H54 (cell line): Measurements from ENCODE around the gene CCDC18.
A peak's percentile ranks its signal among the peaks of the same experiment; 100 is the strongest.
"Not testable (repeated sequence)": the region's sequence is repeated elsewhere in the genome, so short reads cannot be mapped to it uniquely, and the experiment has no call there.

ENCODE experiments used
- DNase-seq: peaks from one replicate; pipeline ENCODE4 v3.0.0; 2011; ENCODE audit warnings: low spot score, mixed read lengths; ENCODE audit not compliant: insufficient read length
- FAIRE-seq: peaks from 3 replicates; lab custom pipeline; 2011; peaks lifted over from hg19 to GRCh38; lab: Jason Lieb, UNC
- POLR2A ChIP-seq: IDR thresholded peaks from 2 replicates; pipeline ENCODE4 v1.6.1; 2011; ENCODE audit warnings: low read depth, mild to moderate bottlenecking, low read length

Gene CCDC18

GRCh38 chr1:93239863-93240262 is 59.3 kb downstream of the CCDC18 start:
- FAIRE-seq (no peak), DNase-seq (no peak)

GRCh38 chr1:93243233-93243632 is 62.7 kb downstream of the CCDC18 start:
- DNase-seq, FAIRE-seq: not testable (repeated sequence)

More at GRCh38 chr1:93239863-93240262, 59.3 kb downstream of the CCDC18 start:
- no peak for TF ChIP-seq POLR2A

- TF ChIP-seq POLR2A = no peak
- DNase-seq (no peak), FAIRE-seq (no peak)
These were observed 64.0 kb downstream of the CCDC18 start for GRCh38 chr1:93244298-93245069.

GRCh38 chr1:93251966-93252365 is 71.4 kb downstream of the CCDC18 start:
- DNase-seq (no peak), FAIRE-seq (no peak)
- no peak for TF ChIP-seq POLR2A

- no peak for TF ChIP-seq POLR2A
- no peak for DNase-seq
- FAIRE-seq = no peak
These were observed 72.1 kb downstream of the CCDC18 start for GRCh38 chr1:93252598-93252997.

GRCh38 chr1:93253516-93253915 is 73.0 kb downstream of the CCDC18 start:
- DNase-seq (no peak), FAIRE-seq (no peak)
- TF ChIP-seq POLR2A = no peak

- peak; percentile 40 for DNase-seq
- no peak for TF ChIP-seq POLR2A
- peak; percentile 90 for FAIRE-seq
These were observed 74.9 kb downstream of the CCDC18 start for GRCh38 chr1:93255222-93256079.

- FAIRE-seq (no peak), DNase-seq (no peak)
- no peak for TF ChIP-seq POLR2A
These were observed 75.9 kb downstream of the CCDC18 start for GRCh38 chr1:93256433-93256832.

- TF ChIP-seq POLR2A = no peak
- FAIRE-seq = no peak
- DNase-seq = no peak
These were observed 77.4 kb downstream of the CCDC18 start for GRCh38 chr1:93257889-93258288.

- FAIRE-seq, DNase-seq: not testable (repeated sequence)
These were observed 80.2 kb downstream of the CCDC18 start for GRCh38 chr1:93260726-93261125.

GRCh38 chr1:93262645-93263044 is 82.1 kb downstream of the CCDC18 start:
- no peak for TF ChIP-seq POLR2A
- FAIRE-seq = no peak
- DNase-seq = no peak

- FAIRE-seq = not testable (repeated sequence)
These were observed 88.4 kb downstream of the CCDC18 start for GRCh38 chr1:93268888-93269287.

GRCh38 chr1:93275262-93275633 is 94.7 kb downstream of the CCDC18 start:
- DNase-seq, FAIRE-seq: not testable (repeated sequence)

More at GRCh38 chr1:93268888-93269287, 88.4 kb downstream of the CCDC18 start:
- not testable (repeated sequence) for DNase-seq

GRCh38 chr1:93275634-93276295 is 95.2 kb downstream of the CCDC18 start:
- no peak for TF ChIP-seq POLR2A
- no peak for FAIRE-seq
- DNase-seq = no peak

- not testable (repeated sequence) for FAIRE-seq, DNase-seq
These were observed 97.0 kb downstream of the CCDC18 start for GRCh38 chr1:93277530-93277929.
